Activated CD4-positive, alpha-beta memory T cell treated with anti-CD3 and anti-CD28 coated beads for 36 hours (primary cell): ENCODE data around the gene FRY. TPM values are rescaled to one million over a fixed set of nuclear protein-coding genes. Genes with fewer than 3 reads are reported as not detected.
"Not testable (repeated sequence)": the region's sequence is repeated elsewhere in the genome, so short reads cannot be mapped to it uniquely, and the experiment has no call there.

Experiments
- CTCF ChIA-PET: fragments of 350-600 bp; sonication (Branson Sonifier 250); formaldehyde crosslinking; loops from one replicate; lab custom pipeline; 2021; ENCODE audit warnings: antibody characterized with exemption, inconsistent platforms; lab: Charles Lee
- POLR2A ChIA-PET: fragments of 350-600 bp; sonication (Branson Sonifier 250); formaldehyde crosslinking; loops from one replicate; lab custom pipeline; 2021; ENCODE audit warnings: antibody characterized with exemption; lab: Charles Lee
- DNase-seq: peaks from one replicate; pipeline ENCODE4 v3.0.0-alpha.2; 2020
- H3K27ac Mint-ChIP-seq: one replicate; pipeline ENCODE4 v1.8.0; 2021; ENCODE audit warnings: mixed read lengths
- H3K27me3 Mint-ChIP-seq: one replicate; pipeline ENCODE4 v1.8.0; 2021; ENCODE audit warnings: mixed read lengths
- H3K36me3 Mint-ChIP-seq: one replicate; pipeline ENCODE4 v1.8.0; 2021; ENCODE audit warnings: mixed read lengths
- H3K4me1 Mint-ChIP-seq: one replicate; pipeline ENCODE4 v1.8.0; 2021; ENCODE audit warnings: low read depth, mixed read lengths
- H3K4me3 Mint-ChIP-seq: one replicate; pipeline ENCODE4 v1.8.0; 2021; ENCODE audit warnings: mild to moderate bottlenecking, mixed read lengths
- H3K9me3 Mint-ChIP-seq: one replicate; pipeline ENCODE4 v1.8.0; 2021; ENCODE audit warnings: mixed read lengths
- intact Hi-C: fragments of 100-400 bp; cut with micrococcal nuclease; formaldehyde crosslinking; loops from one replicate; pipeline ENCODE4 v1.15.1; 2023
- total RNA-seq, 2 experiments: library from RNA; stranded (reverse); gene quantifications; one replicate each; pipeline ENCODE4 v1.2.3, GENCODE V29; 2021

Gene FRY
- total RNA-seq, 2 experiments from 2014 or later = 4.4 to 5.3 TPM

DNA sequence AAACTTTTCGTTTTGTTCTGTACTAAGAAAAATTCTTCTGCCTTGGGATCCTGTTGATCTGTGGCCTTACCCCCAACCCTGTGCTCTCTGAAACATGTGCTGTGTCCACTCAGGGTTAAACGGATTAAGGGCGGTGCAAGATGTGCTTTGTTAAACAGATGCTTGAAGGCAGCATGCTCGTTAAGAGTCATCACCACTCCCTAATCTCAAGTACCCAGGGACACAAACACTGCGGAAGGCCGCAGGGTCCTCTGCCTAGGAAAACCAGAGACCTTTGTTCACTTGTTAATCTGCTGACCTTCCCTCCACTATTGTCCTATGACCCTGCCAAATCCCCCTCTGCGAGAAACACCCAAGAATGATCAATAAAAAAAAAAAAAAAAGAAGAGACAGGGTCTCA lies 30.8 kb upstream of the FRY start:
- H3K27ac Mint-ChIP-seq, H3K27me3 Mint-ChIP-seq, DNase-seq, POLR2A ChIA-PET, intact Hi-C loops, H3K36me3 Mint-ChIP-seq, H3K4me1 Mint-ChIP-seq, H3K9me3 Mint-ChIP-seq, H3K4me3 Mint-ChIP-seq: not testable (repeated sequence)
- CTCF ChIA-PET = interaction anchor here (0.7 to 1.7 kb wide), 3 partner anchors 14 to 307 kb away, joined by 3 to 8 read pairs (median 4); no protein-coding TSS in a partner anchor

GRCh38 chr13:32001154-32001768 lies 30.3 kb upstream of the FRY start:
- intact Hi-C loops = no loop called here
- H3K4me1 Mint-ChIP-seq = no peaks in the 10 kb centered on the region
- H3K27me3 Mint-ChIP-seq = no peaks in the 10 kb centered on the region
- no peak overlapping the region for H3K27ac Mint-ChIP-seq
- H3K4me3 Mint-ChIP-seq = no peak overlapping the region
- no peak for DNase-seq
- H3K9me3 Mint-ChIP-seq = no peaks in the 10 kb centered on the region
- ChIA-PET CTCF (interaction anchor here (0.6 to 1.7 kb wide), 5 partner anchors 15 to 518 kb away, joined by 3 to 8 read pairs (median 4); no protein-coding TSS in a partner anchor), POLR2A (no interaction called here)
- H3K36me3 Mint-ChIP-seq = no peaks in the 10 kb centered on the region

DNA sequence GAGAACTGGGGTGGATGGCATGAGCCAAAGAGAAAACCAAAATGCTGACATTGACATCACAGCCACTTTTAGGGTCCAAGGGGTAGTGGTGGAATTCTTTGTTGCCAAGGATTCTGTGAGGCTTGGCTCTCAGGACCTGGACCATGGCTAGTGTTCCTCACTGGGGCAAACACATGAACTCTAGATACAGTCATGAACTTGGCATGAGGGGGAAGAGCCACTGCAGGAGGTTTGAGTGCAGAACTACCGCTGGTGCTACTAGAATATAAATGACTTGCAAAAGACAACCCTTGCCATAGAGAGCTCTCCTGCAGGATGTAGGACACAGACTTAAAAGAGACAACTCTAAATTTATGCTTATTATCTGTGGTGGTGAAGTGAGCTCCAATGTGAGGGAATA lies 29.8 kb upstream of the FRY start:
- no peaks in the 10 kb centered on the region for H3K4me1 Mint-ChIP-seq
- DNase-seq = no peak
- no peaks in the 10 kb centered on the region for H3K9me3 Mint-ChIP-seq
- no peaks in the 10 kb centered on the region for H3K27me3 Mint-ChIP-seq
- POLR2A ChIA-PET = no interaction called here
- intact Hi-C loops = no loop called here
- CTCF ChIA-PET = interaction anchor here (0.6 to 1.7 kb wide), 4 partner anchors 15 to 518 kb away, joined by 3 to 8 read pairs (median 4); no protein-coding TSS in a partner anchor
- no peak overlapping the region for H3K4me3 Mint-ChIP-seq
- no peaks in the 10 kb centered on the region for H3K36me3 Mint-ChIP-seq
- no peak overlapping the region for H3K27ac Mint-ChIP-seq

- CTCF ChIA-PET = no interaction called here
- H3K4me3 Mint-ChIP-seq = no peak overlapping the region
- intact Hi-C loops = no loop called here
Measured at GRCh38 chr13:32002873-32003272, 28.7 kb upstream of the FRY start.

GRCh38 chr13:32007494-32007893 lies 24.1 kb upstream of the FRY start:
- no peaks in the 10 kb centered on the region for H3K27me3 Mint-ChIP-seq
- no peak overlapping the region for H3K4me3 Mint-ChIP-seq
- no peaks in the 10 kb centered on the region for H3K9me3 Mint-ChIP-seq
- DNase-seq = no peak
- no peaks in the 10 kb centered on the region for H3K36me3 Mint-ChIP-seq
- intact Hi-C loops = no loop called here
- H3K4me1 Mint-ChIP-seq = no peaks in the 10 kb centered on the region
- CTCF ChIA-PET = no interaction called here
- no peak overlapping the region for H3K27ac Mint-ChIP-seq
- POLR2A ChIA-PET = interaction anchor here (0.8 kb wide), 1 partner anchor 100 kb away, joined by 3 read pairs; no protein-coding TSS in a partner anchor

More at GRCh38 chr13:32002873-32003272, 28.7 kb upstream of the FRY start:
- POLR2A ChIA-PET = no interaction called here
- no peaks in the 10 kb centered on the region for H3K9me3 Mint-ChIP-seq
- no peaks in the 10 kb centered on the region for H3K27me3 Mint-ChIP-seq
- DNase-seq = no peak
- H3K27ac Mint-ChIP-seq = no peak overlapping the region
- H3K4me1 Mint-ChIP-seq = no peaks in the 10 kb centered on the region
- H3K36me3 Mint-ChIP-seq = no peaks in the 10 kb centered on the region

DNA sequence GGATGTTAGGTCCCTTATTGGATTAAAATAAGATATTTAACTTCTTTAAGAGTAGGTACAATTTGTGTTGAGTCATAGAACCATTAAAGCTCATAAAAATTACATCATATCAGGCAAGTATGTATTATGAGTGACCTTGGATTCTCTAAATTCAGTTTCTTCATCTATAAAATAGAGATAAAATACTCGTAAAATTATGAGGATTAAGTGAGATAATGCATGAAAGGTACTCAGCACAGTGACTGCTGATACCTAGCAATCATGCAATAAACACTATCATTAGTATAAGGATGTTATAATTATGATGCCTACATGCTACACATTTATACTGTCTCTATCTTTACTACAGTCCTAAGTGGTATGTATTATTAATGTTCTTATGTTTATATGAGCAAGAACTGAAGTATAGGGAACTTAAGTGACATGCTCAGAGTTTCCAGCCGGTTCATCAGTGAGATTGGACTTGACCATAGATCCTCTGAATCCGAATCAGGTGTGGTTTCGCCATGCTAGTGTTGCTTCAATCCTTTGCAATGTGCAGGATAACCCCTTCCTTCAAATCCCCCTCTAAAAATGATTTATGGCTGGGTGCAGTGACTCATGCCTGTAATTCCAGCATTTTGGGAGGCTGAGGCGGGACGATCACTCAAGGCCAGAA lies 22.9 kb upstream of the FRY start:
- ChIA-PET CTCF (no interaction called here), POLR2A (no interaction called here)
- intact Hi-C loops = no loop called here
- Mint-ChIP-seq H3K9me3 (no peaks in the 10 kb centered on the region), H3K4me3 (no peak overlapping the region), H3K27me3 (no peaks in the 10 kb centered on the region), H3K27ac (no peak overlapping the region), H3K4me1 (no peaks in the 10 kb centered on the region), H3K36me3 (no peaks in the 10 kb centered on the region)
- DNase-seq = no peak

GRCh38 chr13:32009362-32009761 lies 22.2 kb upstream of the FRY start:
- no peaks in the 10 kb centered on the region for H3K9me3 Mint-ChIP-seq
- intact Hi-C loops = no loop called here
- ChIA-PET POLR2A (no interaction called here), CTCF (no interaction called here)
- H3K36me3 Mint-ChIP-seq = no peaks in the 10 kb centered on the region
- H3K27ac Mint-ChIP-seq = no peak overlapping the region
- DNase-seq = no peak
- H3K4me1 Mint-ChIP-seq = no peaks in the 10 kb centered on the region
- no peaks in the 10 kb centered on the region for H3K27me3 Mint-ChIP-seq
- H3K4me3 Mint-ChIP-seq = no peak overlapping the region

- Mint-ChIP-seq H3K36me3 (no peaks in the 10 kb centered on the region), H3K27me3 (no peaks in the 10 kb centered on the region), H3K4me1 (no peaks in the 10 kb centered on the region), H3K4me3 (no peak overlapping the region), H3K27ac (no peak overlapping the region), H3K9me3 (no peaks in the 10 kb centered on the region)
- intact Hi-C loops = no loop called here
- no peak for DNase-seq
- POLR2A ChIA-PET = no interaction called here
- CTCF ChIA-PET = no interaction called here
Measured at GRCh38 chr13:32010136-32010535, 21.4 kb upstream of the FRY start.

GRCh38 chr13:32011971-32012370 lies 19.6 kb upstream of the FRY start:
- Mint-ChIP-seq H3K4me1 (no peaks in the 10 kb centered on the region), H3K27ac (no peak overlapping the region), H3K4me3 (no peak overlapping the region), H3K9me3 (no peaks in the 10 kb centered on the region), H3K36me3 (no peaks in the 10 kb centered on the region), H3K27me3 (no peaks in the 10 kb centered on the region)
- DNase-seq = no peak
- intact Hi-C loops = no loop called here
- POLR2A ChIA-PET = no interaction called here
- CTCF ChIA-PET = no interaction called here

DNA sequence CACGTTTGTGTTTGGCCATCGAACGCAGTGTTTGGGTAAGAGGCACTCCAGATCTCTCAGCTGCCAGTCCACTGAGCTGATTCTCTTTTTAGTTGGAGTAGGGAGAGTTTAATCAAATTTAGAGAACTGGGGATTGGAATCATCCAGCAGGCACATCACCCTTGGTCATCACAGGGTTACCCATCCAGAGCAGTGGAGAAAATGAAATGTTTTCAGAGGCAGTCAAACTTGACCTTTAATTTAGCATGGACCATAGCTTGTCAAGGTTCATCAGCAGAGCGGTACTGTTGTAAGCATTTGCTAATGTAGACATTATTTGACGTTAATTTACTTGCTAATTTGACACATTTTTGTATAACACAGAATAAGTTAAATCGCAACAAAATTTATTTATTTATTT lies 18.4 kb upstream of the FRY start:
- no peak for DNase-seq
- H3K36me3 Mint-ChIP-seq = no peaks in the 10 kb centered on the region
- no peak overlapping the region for H3K27ac Mint-ChIP-seq
- no peaks in the 10 kb centered on the region for H3K9me3 Mint-ChIP-seq
- no peaks in the 10 kb centered on the region for H3K27me3 Mint-ChIP-seq
- CTCF ChIA-PET = interaction anchor here (1.0 kb wide), 1 partner anchor 153 kb away, joined by 3 read pairs; no protein-coding TSS in a partner anchor
- no peaks in the 10 kb centered on the region for H3K4me1 Mint-ChIP-seq
- intact Hi-C loops = no loop called here
- POLR2A ChIA-PET = no interaction called here
- no peak overlapping the region for H3K4me3 Mint-ChIP-seq

- H3K27me3 Mint-ChIP-seq = no peaks in the 10 kb centered on the region
- ChIA-PET CTCF (no interaction called here), POLR2A (no interaction called here)
- no peak overlapping the region for H3K27ac Mint-ChIP-seq
- DNase-seq = no peak
- intact Hi-C loops = loop anchor here (5.0 kb wide), 1 partner anchor 296 kb away; no protein-coding TSS in a partner anchor
- H3K9me3 Mint-ChIP-seq = no peaks in the 10 kb centered on the region
- H3K4me3 Mint-ChIP-seq = no peak overlapping the region
- no peaks in the 10 kb centered on the region for H3K4me1 Mint-ChIP-seq
- no peaks in the 10 kb centered on the region for H3K36me3 Mint-ChIP-seq
Measured at GRCh38 chr13:32016119-32016518, 15.5 kb upstream of the FRY start.

DNA sequence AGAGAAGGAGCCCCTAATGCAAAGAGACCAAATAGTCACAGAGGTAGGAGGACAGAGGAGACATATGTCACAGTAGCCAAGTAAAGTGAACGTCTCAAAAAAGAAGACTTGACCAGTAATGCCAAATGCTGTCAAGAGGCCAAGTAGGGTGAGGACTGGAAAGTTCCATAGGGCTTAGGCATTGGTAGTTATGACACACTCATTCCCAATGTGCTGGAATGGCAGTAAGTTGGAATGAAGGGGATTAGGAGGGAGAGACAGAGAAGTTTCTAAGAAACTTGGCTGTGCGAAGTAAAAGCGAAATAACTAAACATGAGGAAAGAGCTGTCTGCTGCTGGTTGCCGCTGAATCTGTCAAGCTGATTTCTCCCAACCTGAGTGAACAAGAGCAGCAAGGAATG lies 14.9 kb upstream of the FRY start:
- Mint-ChIP-seq H3K4me3 (no peak overlapping the region), H3K9me3 (no peaks in the 10 kb centered on the region), H3K27ac (no peak overlapping the region), H3K4me1 (no peaks in the 10 kb centered on the region), H3K36me3 (no peaks in the 10 kb centered on the region), H3K27me3 (no peaks in the 10 kb centered on the region)
- intact Hi-C loops = loop anchor here (5.0 kb wide), 1 partner anchor 296 kb away; no protein-coding TSS in a partner anchor
- ChIA-PET CTCF (interaction anchor here (0.9 kb wide), 1 partner anchor 107 kb away, joined by 3 read pairs; no protein-coding TSS in a partner anchor), POLR2A (no interaction called here)
- no peak for DNase-seq
